Liver (tissue), 2 donors: Measurements from ENCODE around the gene CCDC93.

Source experiments
- JUND ChIP-seq, 2 donors: IDR thresholded peaks; 2 replicates each; pipeline ENCODE4 v1.6.1; 2016; ENCODE audit warnings: antibody characterized with exemption in 2 of 2
- RAD21 ChIP-seq, 2 donors: IDR thresholded peaks; 2 replicates each; pipeline ENCODE4 v1.6.1; 2016; ENCODE audit warnings: antibody characterized with exemption in 2 of 2, mild to moderate bottlenecking in 2 of 2
- SP1 ChIP-seq: IDR thresholded peaks from 2 replicates; pipeline ENCODE4 v1.6.1; 2018; ENCODE audit warnings: antibody characterized with exemption, mild to moderate bottlenecking
- donor health status: healthy.

DNA sequence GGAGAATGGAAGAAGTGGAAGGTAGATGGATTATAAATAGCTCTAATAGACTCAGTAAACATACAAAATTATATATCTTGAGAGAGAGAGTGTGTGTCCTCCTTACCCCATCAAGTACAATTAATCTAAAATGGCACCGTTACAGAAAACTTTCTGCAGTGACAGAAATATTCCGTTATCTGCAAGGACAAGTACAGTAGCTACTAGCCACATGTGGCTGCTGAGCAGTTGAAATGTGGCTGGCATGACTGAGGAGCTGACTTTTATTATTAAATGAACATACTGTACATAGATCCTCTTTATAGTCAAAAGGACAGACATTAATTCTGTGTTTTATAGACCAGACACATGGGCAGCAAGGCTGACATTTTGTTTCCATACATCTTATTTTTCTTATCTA, 7.0 kb downstream of the CCDC93 start:
- TF ChIP-seq SP1, result no peak
- TF ChIP-seq RAD21 (IDR thresholded peaks at IDR 0.05), result no peak
- TF ChIP-seq JUND (IDR thresholded peaks at IDR 0.05), result no peak
